Caki2 (cell line): ENCODE measurements around the gene TMEM98. TPM values are rescaled to one million over a fixed set of nuclear protein-coding genes. Genes with fewer than 3 reads are reported as not detected.

ENCODE experiments used
- total RNA-seq: library from RNA; depleted of rRNA; stranded (reverse); fragments of >200 nt; shearing (Covaris generic); gene quantifications from 2 replicates; pipeline ENCODE4 v1.2.3, GENCODE V29; 2014; ENCODE audit warnings: low replicate concordance; rRNA removed

Gene TMEM98
- total RNA-seq, 1 experiment from 2014 or later = not detected

Other genes starting within 250 kb of the TMEM98 start
- 9.0 and 46.9 TPM in 2 replicates for gene MYO1D, start 51.0 kb upstream of the TMEM98 start, total RNA-seq
- gene SPACA3, start 63.7 kb downstream of the TMEM98 start, total RNA-seq = not detected in 2 replicates